Measurements from ENCODE around the gene TCERG1L.

DNA sequence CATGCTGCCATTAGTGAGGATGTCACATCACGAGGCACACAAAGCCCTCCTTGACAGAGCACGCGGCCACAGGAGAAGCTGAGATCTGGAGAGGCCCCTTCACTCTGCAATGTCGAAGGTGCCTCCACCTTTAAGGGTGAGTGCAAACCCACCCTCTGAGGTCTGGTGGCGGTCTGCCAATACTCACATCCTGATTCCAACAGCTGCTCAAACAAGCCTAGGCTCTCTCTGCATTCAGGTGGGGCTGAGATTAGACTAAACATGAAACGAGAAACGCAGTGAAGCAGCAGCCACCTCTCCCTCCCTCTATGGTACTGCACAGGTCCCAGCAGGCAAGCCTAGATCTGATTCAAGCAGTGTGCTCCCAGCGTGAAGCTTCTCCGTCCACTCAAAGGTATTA lies 151.8 kb downstream of the TCERG1L start:
- TF ChIP-seq SP1 (CRISPR knock-in tag; conservative IDR thresholded peaks at IDR 0.05), result no peak
- TF ChIP-seq FOXP1 (CRISPR knock-in tag; IDR thresholded peaks at IDR 0.05; ENCODE audit: borderline replicate concordance), result no peak
- TF ChIP-seq GABPB1 (CRISPR knock-in tag; IDR thresholded peaks at IDR 0.05), result no peak
- TF ChIP-seq, protein P1, sequence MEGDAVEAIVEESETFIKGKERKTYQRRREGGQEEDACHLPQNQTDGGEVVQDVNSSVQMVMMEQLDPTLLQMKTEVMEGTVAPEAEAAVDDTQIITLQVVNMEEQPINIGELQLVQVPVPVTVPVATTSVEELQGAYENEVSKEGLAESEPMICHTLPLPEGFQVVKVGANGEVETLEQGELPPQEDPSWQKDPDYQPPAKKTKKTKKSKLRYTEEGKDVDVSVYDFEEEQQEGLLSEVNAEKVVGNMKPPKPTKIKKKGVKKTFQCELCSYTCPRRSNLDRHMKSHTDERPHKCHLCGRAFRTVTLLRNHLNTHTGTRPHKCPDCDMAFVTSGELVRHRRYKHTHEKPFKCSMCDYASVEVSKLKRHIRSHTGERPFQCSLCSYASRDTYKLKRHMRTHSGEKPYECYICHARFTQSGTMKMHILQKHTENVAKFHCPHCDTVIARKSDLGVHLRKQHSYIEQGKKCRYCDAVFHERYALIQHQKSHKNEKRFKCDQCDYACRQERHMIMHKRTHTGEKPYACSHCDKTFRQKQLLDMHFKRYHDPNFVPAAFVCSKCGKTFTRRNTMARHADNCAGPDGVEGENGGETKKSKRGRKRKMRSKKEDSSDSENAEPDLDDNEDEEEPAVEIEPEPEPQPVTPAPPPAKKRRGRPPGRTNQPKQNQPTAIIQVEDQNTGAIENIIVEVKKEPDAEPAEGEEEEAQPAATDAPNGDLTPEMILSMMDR (IDR thresholded peaks at IDR 0.05), result no peak
- TF ChIP-seq FOXJ3 (CRISPR knock-in tag; IDR thresholded peaks at IDR 0.05; ENCODE audit: borderline replicate concordance), result no peak
- TF ChIP-seq, protein P2, sequence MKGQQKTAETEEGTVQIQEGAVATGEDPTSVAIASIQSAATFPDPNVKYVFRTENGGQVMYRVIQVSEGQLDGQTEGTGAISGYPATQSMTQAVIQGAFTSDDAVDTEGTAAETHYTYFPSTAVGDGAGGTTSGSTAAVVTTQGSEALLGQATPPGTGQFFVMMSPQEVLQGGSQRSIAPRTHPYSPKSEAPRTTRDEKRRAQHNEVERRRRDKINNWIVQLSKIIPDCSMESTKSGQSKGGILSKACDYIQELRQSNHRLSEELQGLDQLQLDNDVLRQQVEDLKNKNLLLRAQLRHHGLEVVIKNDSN (CRISPR knock-in tag; IDR thresholded peaks at IDR 0.05), result no peak
- TF ChIP-seq, protein P3, sequence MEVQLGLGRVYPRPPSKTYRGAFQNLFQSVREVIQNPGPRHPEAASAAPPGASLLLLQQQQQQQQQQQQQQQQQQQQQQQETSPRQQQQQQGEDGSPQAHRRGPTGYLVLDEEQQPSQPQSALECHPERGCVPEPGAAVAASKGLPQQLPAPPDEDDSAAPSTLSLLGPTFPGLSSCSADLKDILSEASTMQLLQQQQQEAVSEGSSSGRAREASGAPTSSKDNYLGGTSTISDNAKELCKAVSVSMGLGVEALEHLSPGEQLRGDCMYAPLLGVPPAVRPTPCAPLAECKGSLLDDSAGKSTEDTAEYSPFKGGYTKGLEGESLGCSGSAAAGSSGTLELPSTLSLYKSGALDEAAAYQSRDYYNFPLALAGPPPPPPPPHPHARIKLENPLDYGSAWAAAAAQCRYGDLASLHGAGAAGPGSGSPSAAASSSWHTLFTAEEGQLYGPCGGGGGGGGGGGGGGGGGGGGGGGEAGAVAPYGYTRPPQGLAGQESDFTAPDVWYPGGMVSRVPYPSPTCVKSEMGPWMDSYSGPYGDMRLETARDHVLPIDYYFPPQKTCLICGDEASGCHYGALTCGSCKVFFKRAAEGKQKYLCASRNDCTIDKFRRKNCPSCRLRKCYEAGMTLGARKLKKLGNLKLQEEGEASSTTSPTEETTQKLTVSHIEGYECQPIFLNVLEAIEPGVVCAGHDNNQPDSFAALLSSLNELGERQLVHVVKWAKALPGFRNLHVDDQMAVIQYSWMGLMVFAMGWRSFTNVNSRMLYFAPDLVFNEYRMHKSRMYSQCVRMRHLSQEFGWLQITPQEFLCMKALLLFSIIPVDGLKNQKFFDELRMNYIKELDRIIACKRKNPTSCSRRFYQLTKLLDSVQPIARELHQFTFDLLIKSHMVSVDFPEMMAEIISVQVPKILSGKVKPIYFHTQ (CRISPR knock-in tag; IDR thresholded peaks at IDR 0.05), result no peak
- no peak for TF ChIP-seq ETV6 (CRISPR knock-in tag; IDR thresholded peaks at IDR 0.05)
- TF ChIP-seq, protein P4, sequence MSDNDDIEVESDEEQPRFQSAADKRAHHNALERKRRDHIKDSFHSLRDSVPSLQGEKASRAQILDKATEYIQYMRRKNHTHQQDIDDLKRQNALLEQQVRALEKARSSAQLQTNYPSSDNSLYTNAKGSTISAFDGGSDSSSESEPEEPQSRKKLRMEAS (CRISPR knock-in tag; IDR thresholded peaks at IDR 0.05), result no peak
- TF ChIP-seq RORB (CRISPR knock-in tag; IDR thresholded peaks at IDR 0.05), result no peak
- TF ChIP-seq, protein P5, sequence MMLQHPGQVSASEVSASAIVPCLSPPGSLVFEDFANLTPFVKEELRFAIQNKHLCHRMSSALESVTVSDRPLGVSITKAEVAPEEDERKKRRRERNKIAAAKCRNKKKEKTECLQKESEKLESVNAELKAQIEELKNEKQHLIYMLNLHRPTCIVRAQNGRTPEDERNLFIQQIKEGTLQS (CRISPR knock-in tag; conservative IDR thresholded peaks at IDR 0.05), result no peak
- TF ChIP-seq, protein P6, sequence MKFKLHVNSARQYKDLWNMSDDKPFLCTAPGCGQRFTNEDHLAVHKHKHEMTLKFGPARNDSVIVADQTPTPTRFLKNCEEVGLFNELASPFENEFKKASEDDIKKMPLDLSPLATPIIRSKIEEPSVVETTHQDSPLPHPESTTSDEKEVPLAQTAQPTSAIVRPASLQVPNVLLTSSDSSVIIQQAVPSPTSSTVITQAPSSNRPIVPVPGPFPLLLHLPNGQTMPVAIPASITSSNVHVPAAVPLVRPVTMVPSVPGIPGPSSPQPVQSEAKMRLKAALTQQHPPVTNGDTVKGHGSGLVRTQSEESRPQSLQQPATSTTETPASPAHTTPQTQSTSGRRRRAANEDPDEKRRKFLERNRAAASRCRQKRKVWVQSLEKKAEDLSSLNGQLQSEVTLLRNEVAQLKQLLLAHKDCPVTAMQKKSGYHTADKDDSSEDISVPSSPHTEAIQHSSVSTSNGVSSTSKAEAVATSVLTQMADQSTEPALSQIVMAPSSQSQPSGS (CRISPR knock-in tag; IDR thresholded peaks at IDR 0.05; ENCODE audit: borderline replicate concordance, low read depth), result no peak
- TF ChIP-seq CREB1 (CRISPR knock-in tag; IDR thresholded peaks at IDR 0.05), result no peak

Data from WTC11 (cell line).